Prostate gland (tissue), 2 donors: ENCODE results near the gene KCNH3. TPM values are rescaled to one million over a fixed set of nuclear protein-coding genes. Genes with fewer than 3 reads are reported as not detected.

Experiments used
- DNase-seq: peaks from one replicate; pipeline ENCODE4 v3.0.0-alpha.2; 2019; ENCODE audit warnings: low spot score
- H3K27ac ChIP-seq, 2 donors: fragments of 200-600 bp; sonication (generic); 2 replicates each; pipeline ENCODE4 v1.5.1; 2017 to 2019
- H3K27me3 ChIP-seq: fragments of 200-600 bp; sonication (generic); replicated peaks from 2 replicates; pipeline ENCODE4 v1.5.1; 2019; ENCODE audit not compliant: insufficient read depth
- H3K36me3 ChIP-seq, 2 donors: fragments of 200-600 bp; sonication (generic); 1 replicate in 1 of 2; 2 replicates in 1 of 2; pipeline versions ENCODE4 v1.5.1 to v1.8.1; 2017 to 2019
- H3K4me1 ChIP-seq: fragments of 200-600 bp; sonication (generic); replicated peaks from 2 replicates; pipeline ENCODE4 v1.5.1; 2019
- H3K4me3 ChIP-seq, 2 donors: fragments of 200-600 bp; sonication (generic); 2 replicates each; pipeline ENCODE4 v1.5.1; 2017 to 2019
- H3K9me3 ChIP-seq: fragments of 200-600 bp; sonication (generic); 2 replicates; pipeline ENCODE4 v1.5.1; 2017
- CTCF ChIP-seq, 4 experiments: fragments of 200-600 bp in 2 of 4; fragments of 450-650 bp in 2 of 4; sonication (generic) in 2 of 4; IDR thresholded peaks; 1 replicate in 3 of 4; 2 replicates in 1 of 4; pipeline ENCODE4 v1.5.1; 2016 to 2019; ENCODE audit warnings: antibody characterized with exemption in 4 of 4, mild to moderate bottlenecking in 2 of 4, moderate library complexity in 2 of 4
- POLR2A ChIP-seq: fragments of 450-650 bp; IDR thresholded peaks from one replicate; pipeline ENCODE4 v1.6.1; 2016; ENCODE audit warnings: antibody characterized with exemption, mild to moderate bottlenecking
- POLR2AphosphoS5 ChIP-seq: sonication (generic); formaldehyde crosslinking; IDR thresholded peaks from one replicate; pipeline ENCODE4 v1.6.1; 2017; ENCODE audit warnings: antibody characterized with exemption
- WGBS: methylation state at CpG from one replicate; pipeline ENCODE4 v1.1.5; 2018; 5-methylcytosine and 5-hydroxymethylcytosine counted together
- intact Hi-C: fragments of 100-400 bp; cut with DNase I; formaldehyde crosslinking; loops from one replicate; pipeline ENCODE4 v1.14.2; 2022
- total RNA-seq, 2 donors: library from RNA; depleted of rRNA; stranded (reverse); fragments of >200 nt; gene quantifications; one replicate each; pipeline ENCODE4 v1.1.0, GENCODE V29; 2016

Gene KCNH3
- total RNA-seq, 2 donors from 2014 or later = 1.8 to 2.2 TPM

DNA sequence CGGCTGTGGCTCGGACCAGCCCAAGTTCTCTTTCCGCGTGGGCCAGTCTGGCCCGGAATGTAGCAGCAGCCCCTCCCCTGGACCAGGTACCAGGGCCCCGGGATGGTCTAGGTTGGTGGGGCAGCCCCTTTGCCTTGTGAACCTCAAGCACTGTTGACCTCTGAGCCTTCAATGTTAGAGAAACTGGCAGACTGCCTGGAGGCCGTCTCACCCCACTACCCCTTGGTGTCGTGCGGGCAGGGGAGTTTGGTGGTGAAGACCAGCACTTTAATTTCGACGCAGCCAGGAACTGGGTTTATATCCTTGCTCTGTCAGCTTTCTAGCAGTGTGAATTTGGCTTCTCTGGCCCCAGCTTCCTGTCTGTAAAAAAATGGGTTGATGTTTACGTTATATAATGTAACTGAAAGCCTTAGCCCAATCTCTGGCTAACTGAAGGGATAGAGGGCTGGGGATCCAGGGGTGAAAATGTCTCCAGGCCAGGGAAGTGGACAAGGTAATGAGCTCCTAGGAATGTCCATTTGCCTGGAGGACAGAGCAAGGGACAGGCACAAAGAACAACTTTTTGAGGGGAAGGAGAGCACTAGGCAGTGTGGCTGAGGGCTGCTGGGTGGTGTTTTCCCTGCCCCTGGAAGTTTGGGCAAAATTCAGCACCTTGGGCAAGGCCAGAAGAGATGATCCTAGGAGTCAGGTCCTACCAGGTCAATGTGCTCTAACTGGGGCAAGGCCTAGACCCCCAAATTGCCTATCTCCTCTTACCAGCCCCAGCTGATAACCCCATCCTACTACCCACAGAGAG lies 17.8 kb downstream of the KCNH3 start:
- Histone ChIP-seq H3K36me3 (peaks cover 12 to 18% of the 10 kb centered on the region in 2 donors), H3K4me3 (no peak overlapping the region), H3K4me1 (no peaks in the 10 kb centered on the region), H3K9me3 (no peaks in the 10 kb centered on the region), H3K27me3 (no peaks in the 10 kb centered on the region), H3K27ac (no peak overlapping the region)
- intact Hi-C loops = no loop called here
- no peak for TF ChIP-seq POLR2AphosphoS5
- no peak for TF ChIP-seq POLR2A
- TF ChIP-seq CTCF (IDR thresholded peaks at IDR 0.05) = no peak
- no peak for DNase-seq
- WGBS = 81% methylated on average over 11 of the region's 12 CpGs

- no peak for DNase-seq
- H3K4me1 ChIP-seq = no peaks in the 10 kb centered on the region
- no peak overlapping the region for H3K4me3 ChIP-seq
- intact Hi-C loops = no loop called here
- H3K9me3 ChIP-seq = no peaks in the 10 kb centered on the region
- H3K36me3 ChIP-seq = peaks cover 12 to 23% of the 10 kb centered on the region in 2 donors
- H3K27me3 ChIP-seq = no peaks in the 10 kb centered on the region
- TF ChIP-seq CTCF (IDR thresholded peaks at IDR 0.05) = no peak
- TF ChIP-seq POLR2AphosphoS5 = no peak
- TF ChIP-seq POLR2A = no peak
- H3K27ac ChIP-seq = no peak overlapping the region
- 82% methylated on average over 18 of the region's 18 CpGs for WGBS
Measured at GRCh38 chr12:49557187-49557916, 18.5 kb downstream of the KCNH3 start.

GRCh38 chr12:49557917-49558215 lies 19.0 kb downstream of the KCNH3 start:
- 56% methylated on average over 5 of the region's 7 CpGs for WGBS

GRCh38 chr12:49558526-49558925 lies 19.7 kb downstream of the KCNH3 start:
- TF ChIP-seq POLR2A (no peak), CTCF (IDR thresholded peaks at IDR 0.05) (no peak), POLR2AphosphoS5 (no peak)
- H3K4me1 ChIP-seq = no peaks in the 10 kb centered on the region
- H3K36me3 ChIP-seq = peaks cover 19 to 34% of the 10 kb centered on the region in 2 donors
- DNase-seq = no peak
- 95% methylated on average over 13 of the region's 13 CpGs for WGBS
- no peaks in the 10 kb centered on the region for H3K27me3 ChIP-seq
- H3K27ac ChIP-seq = no peak overlapping the region
- no peaks in the 10 kb centered on the region for H3K9me3 ChIP-seq
- intact Hi-C loops = no loop called here
- no peak overlapping the region for H3K4me3 ChIP-seq

More at GRCh38 chr12:49557917-49558215, 19.0 kb downstream of the KCNH3 start:
- no peaks in the 10 kb centered on the region for H3K9me3 ChIP-seq
- no peaks in the 10 kb centered on the region for H3K4me1 ChIP-seq
- no peak for DNase-seq
- H3K4me3 ChIP-seq = no peak overlapping the region
- intact Hi-C loops = no loop called here
- no peak overlapping the region for H3K27ac ChIP-seq
- peaks cover 14 to 29% of the 10 kb centered on the region in 2 donors for H3K36me3 ChIP-seq
- TF ChIP-seq CTCF (IDR thresholded peaks at IDR 0.05) (no peak), POLR2A (no peak), POLR2AphosphoS5 (no peak)
- no peaks in the 10 kb centered on the region for H3K27me3 ChIP-seq
